GM18511 (cell line): ENCODE measurements around the gene PTP4A1.

Experiments
- ATAC-seq: cut with Tn5 transposase; IDR thresholded peaks from one replicate; pipeline ENCODE4 v1.9.1; 2021; ENCODE audit warnings: mild to moderate bottlenecking, moderate library complexity; ENCODE audit not compliant: unreplicated experiment

PTP4A1 gene

DNA sequence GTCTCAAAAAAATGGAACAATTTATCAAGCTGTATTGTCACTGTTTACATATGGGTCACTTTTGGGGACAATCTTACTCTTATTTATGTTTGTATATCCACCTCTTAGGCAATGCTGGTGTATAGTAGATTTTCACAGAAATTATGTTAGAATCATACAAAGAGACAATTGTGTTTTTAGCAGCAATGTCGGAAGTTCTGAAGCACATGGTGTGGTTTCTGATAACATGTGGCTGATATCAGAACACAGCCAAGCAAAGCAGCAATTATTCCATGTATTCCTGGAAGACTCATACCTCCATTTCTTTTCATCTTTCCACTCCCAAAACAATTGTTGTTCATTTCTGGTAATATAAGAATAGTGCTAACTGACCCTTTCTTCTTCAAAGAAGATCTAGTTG lies 17.5 kb upstream of the PTP4A1 start:
- ATAC-seq = no peak

- ATAC-seq = no peak
Observed at GRCh38 chr6:63556369-63556768, 15.9 kb upstream of the PTP4A1 start.

- peak; percentile 69 for ATAC-seq
Observed at GRCh38 chr6:63558278-63558677, 14.0 kb upstream of the PTP4A1 start.

- ATAC-seq = no peak
Observed at GRCh38 chr6:63560801-63561287, 11.4 kb upstream of the PTP4A1 start.

DNA sequence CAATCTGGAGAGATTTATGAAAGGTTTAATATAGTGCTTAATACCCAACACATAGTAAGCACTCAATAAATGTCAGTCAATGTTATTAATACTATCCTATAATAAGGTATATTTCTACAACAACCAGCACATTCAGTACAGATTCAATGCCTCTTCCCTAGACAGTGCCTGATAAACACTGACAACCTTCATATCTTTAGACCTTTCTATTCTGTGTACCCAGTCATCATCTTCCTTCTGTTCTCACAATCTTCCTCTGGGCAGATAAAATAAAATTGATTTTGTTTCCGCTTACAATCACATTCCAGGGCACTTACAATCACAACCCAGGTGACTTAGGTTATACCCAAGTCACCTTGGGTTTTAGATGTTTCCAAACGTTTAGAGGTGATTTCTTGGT lies 11.0 kb upstream of the PTP4A1 start:
- ATAC-seq = no peak

GRCh38 chr6:63563235-63563634 lies 9.0 kb upstream of the PTP4A1 start:
- ATAC-seq = no peak

DNA sequence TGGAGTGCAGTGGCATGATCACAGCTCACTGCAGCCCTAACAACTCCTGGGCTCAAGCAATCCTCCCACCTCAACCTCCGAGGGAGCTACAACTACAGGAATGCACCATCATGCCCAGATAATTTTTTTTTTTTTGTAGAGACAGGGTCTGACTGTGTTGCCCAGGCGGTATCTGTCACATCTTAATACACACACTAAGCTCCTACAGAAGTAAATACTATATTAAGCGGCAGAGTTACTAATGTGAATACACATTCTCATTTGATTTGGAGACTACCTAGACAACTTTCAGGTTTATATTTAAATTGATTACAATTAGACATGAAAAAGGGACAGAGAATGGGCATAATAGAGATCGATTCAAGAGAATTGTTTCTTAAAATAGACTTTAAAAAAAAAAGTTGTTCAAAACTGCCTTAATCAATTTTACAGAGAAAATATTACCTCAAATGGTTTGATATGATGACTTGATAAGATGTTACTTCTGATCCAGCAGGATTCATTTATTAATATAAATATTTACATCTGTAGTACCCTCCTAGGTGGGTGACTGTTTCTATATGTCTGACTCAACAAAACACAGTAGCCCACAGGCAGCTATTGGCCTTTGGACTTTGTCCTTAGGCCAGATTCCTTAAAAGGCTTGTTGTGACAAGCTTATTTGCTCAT lies 7.1 kb upstream of the PTP4A1 start:
- no peak for ATAC-seq

- ATAC-seq = no peak
Observed at GRCh38 chr6:63565727-63566596, 6.3 kb upstream of the PTP4A1 start.

- ATAC-seq = no peak
Observed at GRCh38 chr6:63567966-63568365, 4.3 kb upstream of the PTP4A1 start.

DNA sequence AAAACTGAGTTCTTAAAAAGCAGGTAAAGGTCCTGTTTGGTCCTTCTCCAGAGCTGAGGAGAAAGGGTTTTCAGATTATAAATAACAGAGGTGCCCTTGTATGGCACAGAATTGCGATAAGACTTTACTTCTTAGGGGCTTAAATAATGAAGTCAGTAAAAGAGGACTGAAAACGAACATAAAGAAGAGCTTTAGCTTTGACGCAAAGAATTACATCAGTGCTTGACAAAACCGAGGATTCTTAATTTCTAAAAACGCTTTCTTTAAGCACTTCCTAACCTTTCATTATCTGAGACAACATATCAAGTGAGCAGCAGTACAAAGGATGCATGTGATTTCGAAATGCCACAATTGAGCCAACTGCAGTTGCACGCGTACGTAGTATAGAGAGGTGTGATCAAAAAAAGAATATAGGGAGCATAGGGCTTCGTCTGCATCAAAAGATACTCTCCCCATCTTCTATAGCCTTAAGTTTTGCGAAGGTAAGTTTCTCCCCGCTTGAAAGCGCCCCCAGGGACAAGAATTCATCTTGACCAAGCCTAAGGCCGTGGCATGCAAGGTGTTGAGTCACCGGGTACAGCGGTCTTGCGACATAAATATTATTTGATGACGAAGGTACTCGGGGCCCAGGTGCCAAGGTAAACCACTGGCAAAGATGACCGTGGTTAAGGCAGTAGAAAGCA lies 778 bp upstream of the PTP4A1 start:
- ATAC-seq = peak; percentile 16

GRCh38 chr6:63572747-63573075 lies 431 bp downstream of the PTP4A1 start:
- peak; percentile 3 for ATAC-seq

- peak; percentile 54 for ATAC-seq
Observed at GRCh38 chr6:63573076-63573898, 1.0 kb downstream of the PTP4A1 start.

GRCh38 chr6:63573899-63574553 lies 1.7 kb downstream of the PTP4A1 start:
- peak; percentile 21 for ATAC-seq

DNA sequence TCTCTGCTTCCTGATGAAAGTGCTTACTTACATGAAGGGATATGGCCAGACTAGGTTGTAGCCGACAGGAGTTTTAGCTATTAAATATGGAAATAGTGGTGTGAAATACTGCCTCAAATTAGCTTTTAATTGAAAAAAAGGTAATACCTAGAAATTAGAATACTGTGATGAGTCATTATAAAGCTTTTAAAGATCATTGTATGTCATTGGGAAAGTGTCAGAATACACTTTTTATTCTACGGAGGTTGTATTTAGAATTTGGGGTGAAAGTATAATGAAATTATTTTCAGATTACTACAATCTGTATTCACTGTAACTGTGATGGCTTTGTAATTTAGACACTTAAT lies 2.2 kb downstream of the PTP4A1 start:
- no peak for ATAC-seq

GRCh38 chr6:63576147-63576772 lies 4.0 kb downstream of the PTP4A1 start:
- no peak for ATAC-seq

- no peak for ATAC-seq
Observed at GRCh38 chr6:63576985-63577712, 4.9 kb downstream of the PTP4A1 start.

- no peak for ATAC-seq
Observed at GRCh38 chr6:63578757-63579156, 6.5 kb downstream of the PTP4A1 start.

DNA sequence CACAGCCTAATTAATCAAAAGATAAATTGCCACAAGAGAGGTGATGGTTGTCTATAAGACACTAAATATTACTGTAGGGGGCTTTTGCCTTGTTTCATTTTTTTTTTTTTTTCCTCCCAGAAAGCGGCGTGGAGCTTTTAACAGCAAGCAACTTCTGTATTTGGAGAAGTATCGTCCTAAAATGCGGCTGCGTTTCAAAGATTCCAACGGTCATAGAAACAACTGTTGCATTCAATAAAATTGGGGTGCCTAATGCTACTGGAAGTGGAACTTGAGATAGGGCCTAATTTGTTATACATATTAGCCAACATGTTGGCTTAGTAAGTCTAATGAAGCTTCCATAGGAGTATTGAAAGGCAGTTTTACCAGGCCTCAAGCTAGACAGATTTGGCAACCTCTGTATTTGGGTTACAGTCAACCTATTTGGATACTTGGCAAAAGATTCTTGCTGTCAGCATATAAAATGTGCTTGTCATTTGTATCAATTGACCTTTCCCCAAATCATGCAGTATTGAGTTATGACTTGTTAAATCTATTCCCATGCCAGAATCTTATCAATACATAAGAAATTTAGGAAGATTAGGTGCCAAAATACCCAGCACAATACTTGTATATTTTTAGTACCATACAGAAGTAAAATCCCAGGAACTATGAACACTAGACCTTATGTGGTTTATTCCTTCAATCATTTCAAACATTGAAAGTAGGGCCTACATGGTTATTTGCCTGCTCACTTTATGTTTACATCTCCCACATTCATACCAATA lies 7.8 kb downstream of the PTP4A1 start:
- no peak for ATAC-seq

- ATAC-seq = no peak
Observed at GRCh38 chr6:63580704-63580961, 8.4 kb downstream of the PTP4A1 start.
